WERI-Rb-1 (cell line): ENCODE measurements around the gene SLC7A10.

Experiments used
- DNase-seq: peaks from one replicate; pipeline ENCODE4 v3.0.0-alpha.2; 2020
- H3K27ac ChIP-seq: fragments of 250-450 bp; sonication (Bioruptor Pico); 2 replicates; pipeline ENCODE4 v1.5.1; 2020; ENCODE audit warnings: mild to moderate bottlenecking, moderate library complexity
- H3K27me3 ChIP-seq: fragments of 250-450 bp; sonication (Bioruptor Pico); 2 replicates; pipeline ENCODE4 v1.5.1; 2021; ENCODE audit warnings: mild to moderate bottlenecking, low read depth, moderate library complexity; ENCODE audit not compliant: insufficient read depth, severe bottlenecking
- H3K36me3 ChIP-seq: fragments of 250-450 bp; sonication (Bioruptor Pico); 2 replicates; pipeline ENCODE4 v1.5.1; 2020; ENCODE audit warnings: mild to moderate bottlenecking, moderate library complexity
- H3K4me3 ChIP-seq: 2 replicates; pipeline ENCODE4 v1.5.1; 2011; ENCODE audit warnings: low read depth, mild to moderate bottlenecking, control low read depth, low read length
- H3K9me3 ChIP-seq: fragments of 250-450 bp; sonication (Bioruptor Pico); 2 replicates; pipeline ENCODE4 v1.5.1; 2021; ENCODE audit warnings: mild to moderate bottlenecking, moderate library complexity; ENCODE audit not compliant: severe bottlenecking
- CTCF ChIP-seq: IDR thresholded peaks from 2 replicates; pipeline ENCODE4 v1.5.1; 2011; ENCODE audit warnings: low read depth, mild to moderate bottlenecking, control low read depth, inconsistent platforms, low read length

SLC7A10 gene

GRCh38 chr19:33205110-33205509 lies 20.5 kb downstream of the SLC7A10 start:
- H3K27ac ChIP-seq, result no peak overlapping the region
- no peak for TF ChIP-seq CTCF
- no peak for DNase-seq
- H3K4me3 ChIP-seq, result no peak overlapping the region
- peaks cover 35% of the 10 kb centered on the region for H3K36me3 ChIP-seq
- no peaks in the 10 kb centered on the region for H3K27me3 ChIP-seq
- no peaks in the 10 kb centered on the region for H3K9me3 ChIP-seq

GRCh38 chr19:33204136-33204973 lies 21.3 kb downstream of the SLC7A10 start:
- Histone ChIP-seq H3K27me3 (no peaks in the 10 kb centered on the region), H3K27ac (no peak overlapping the region), H3K4me3 (no peak overlapping the region), H3K36me3 (peaks cover 33% of the 10 kb centered on the region), H3K9me3 (no peaks in the 10 kb centered on the region)
- no peak for DNase-seq
- TF ChIP-seq CTCF, result no peak

- Histone ChIP-seq H3K4me3 (no peak overlapping the region), H3K27ac (no peak overlapping the region), H3K27me3 (no peaks in the 10 kb centered on the region), H3K36me3 (peaks cover 39% of the 10 kb centered on the region), H3K9me3 (no peaks in the 10 kb centered on the region)
- no peak for DNase-seq
- TF ChIP-seq CTCF, result no peak
These were observed 22.1 kb downstream of the SLC7A10 start for GRCh38 chr19:33203529-33203928.

GRCh38 chr19:33202546-33203507 lies 22.8 kb downstream of the SLC7A10 start:
- TF ChIP-seq CTCF, result no peak
- no peaks in the 10 kb centered on the region for H3K27me3 ChIP-seq
- no peak for DNase-seq
- H3K9me3 ChIP-seq, result no peaks in the 10 kb centered on the region
- no peak overlapping the region for H3K27ac ChIP-seq
- H3K36me3 ChIP-seq, result peaks cover 46% of the 10 kb centered on the region
- no peak overlapping the region for H3K4me3 ChIP-seq

- no peak overlapping the region for H3K27ac ChIP-seq
- TF ChIP-seq CTCF, result no peak
- H3K9me3 ChIP-seq, result no peaks in the 10 kb centered on the region
- H3K27me3 ChIP-seq, result no peaks in the 10 kb centered on the region
- DNase-seq, result no peak
- H3K36me3 ChIP-seq, result peaks cover 54% of the 10 kb centered on the region
- H3K4me3 ChIP-seq, result no peak overlapping the region
These were observed 23.6 kb downstream of the SLC7A10 start for GRCh38 chr19:33201886-33202545.
